HG02973 (cell line): ENCODE results near the gene TMEM252.

Source experiments
- ATAC-seq: cut with Tn5 transposase; IDR thresholded peaks from one replicate; pipeline ENCODE4 v1.9.1; 2021; ENCODE audit warnings: moderate library complexity; ENCODE audit not compliant: unreplicated experiment

The TMEM252 gene

DNA sequence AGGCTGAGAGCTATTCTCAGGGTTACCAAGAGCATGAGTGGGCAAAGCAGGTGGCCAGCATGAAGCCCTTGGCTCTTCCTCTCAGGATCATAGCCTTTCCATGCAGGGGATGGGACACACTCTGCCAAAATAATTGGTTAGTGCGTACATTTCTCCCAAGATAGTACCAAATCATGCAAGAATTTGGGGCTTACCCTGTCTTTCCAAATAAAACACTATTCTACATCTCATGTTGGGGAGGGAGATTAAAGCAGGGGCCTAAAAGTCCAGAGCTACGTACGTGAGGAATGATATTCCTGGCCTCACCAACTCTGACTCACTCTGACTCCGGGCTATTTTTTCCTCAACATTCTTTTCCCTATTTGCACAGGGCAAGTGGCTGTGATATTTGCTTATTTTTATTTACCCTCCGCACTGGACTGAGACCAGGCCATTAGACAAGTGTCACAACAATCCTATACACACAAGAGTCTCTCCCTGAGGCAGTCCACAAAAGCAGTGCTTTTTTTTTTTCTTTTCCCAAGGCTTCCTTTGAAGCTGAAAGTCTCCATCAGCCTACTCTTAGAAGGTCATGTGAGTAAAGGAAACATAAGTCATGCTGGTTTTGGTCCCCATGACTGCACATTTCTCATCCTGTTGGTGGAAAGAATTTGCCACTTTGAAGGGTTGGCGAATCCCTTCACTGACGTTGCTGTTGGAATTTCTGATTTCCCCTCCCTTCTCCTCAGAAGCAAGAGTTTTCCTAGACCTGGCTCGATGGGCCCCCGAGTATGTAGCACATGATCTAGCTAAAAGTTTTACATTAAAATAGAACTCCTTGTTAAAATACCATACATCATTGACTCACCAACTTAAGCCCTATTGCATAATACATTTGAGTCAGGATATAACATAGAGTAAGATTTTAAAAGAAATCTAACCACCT lies 40.0 kb downstream of the TMEM252 start:
- ATAC-seq, result no peak

DNA sequence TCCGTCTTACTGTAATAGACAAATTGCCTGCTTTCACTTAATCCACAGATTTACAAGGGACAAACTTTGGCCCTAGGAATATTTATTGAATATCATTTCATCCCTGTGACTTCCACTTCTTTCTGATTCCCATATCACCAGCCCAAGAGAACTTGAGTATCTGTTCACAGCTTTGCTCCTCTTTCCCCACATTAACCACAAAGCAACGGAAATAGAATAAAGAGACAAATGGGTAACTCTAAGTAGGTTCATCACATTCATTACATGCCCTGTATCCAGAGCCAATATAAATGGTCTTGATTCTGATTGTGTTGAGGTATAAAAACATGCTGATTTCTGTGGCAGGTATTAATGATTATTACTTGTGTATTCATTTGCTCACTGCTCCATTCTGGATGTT lies 41.9 kb downstream of the TMEM252 start:
- no peak for ATAC-seq

DNA sequence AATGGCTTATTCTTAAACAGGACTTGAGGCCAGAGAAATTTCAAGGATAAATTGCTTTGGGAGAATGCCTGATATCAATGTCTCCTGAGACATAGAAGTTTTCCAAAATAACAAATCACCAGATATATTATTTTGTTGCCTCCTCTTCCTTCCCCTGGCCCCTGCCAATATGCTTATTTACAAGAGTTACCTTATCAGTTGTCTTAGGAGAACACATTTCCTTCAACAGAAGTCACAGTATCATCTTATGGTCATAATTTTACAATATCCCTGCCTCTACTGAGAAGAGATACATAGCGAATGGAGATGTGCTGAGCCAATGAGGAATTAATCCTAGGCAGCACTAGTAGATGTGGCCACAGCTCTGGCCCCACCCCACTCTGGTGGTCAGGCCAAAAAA lies 43.1 kb downstream of the TMEM252 start:
- ATAC-seq, result no peak

DNA sequence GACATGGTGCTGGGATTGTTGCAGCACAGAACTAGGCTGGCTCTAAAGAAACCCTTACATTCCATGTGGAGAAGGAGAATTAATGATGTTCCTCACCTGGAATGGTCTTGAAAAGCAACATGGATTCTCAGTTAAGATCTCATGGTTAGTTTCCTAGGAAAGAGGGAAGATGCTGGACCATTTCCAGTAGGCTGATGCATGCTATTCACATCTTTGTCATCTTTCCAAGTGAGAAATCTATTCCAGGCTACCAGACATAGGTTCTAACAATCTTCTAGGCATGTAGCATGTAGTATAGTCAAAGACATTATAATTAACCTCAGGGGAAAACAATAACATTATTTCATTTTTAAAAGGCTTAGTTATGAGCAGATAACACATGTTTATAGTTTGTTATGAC lies 44.3 kb downstream of the TMEM252 start:
- ATAC-seq, result no peak

DNA sequence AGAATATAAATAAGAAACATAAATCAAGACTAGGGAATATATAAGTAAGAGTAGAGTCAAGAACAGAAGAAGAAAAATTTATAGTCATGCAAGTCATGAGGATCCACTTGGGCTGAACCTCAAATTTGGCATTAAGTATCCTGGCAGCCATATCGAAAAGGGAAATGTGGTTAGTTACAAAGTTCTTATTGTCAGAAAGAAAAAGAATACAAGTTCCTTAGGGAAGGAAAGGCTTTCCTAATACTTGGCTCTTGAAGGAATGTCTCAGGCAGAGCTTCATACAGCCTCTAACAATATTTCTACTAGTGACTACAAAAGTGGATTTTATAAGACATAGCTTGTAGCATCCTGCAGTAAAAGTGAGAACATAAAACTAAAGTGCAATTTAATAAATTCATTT lies 45.4 kb downstream of the TMEM252 start:
- ATAC-seq, result no peak

DNA sequence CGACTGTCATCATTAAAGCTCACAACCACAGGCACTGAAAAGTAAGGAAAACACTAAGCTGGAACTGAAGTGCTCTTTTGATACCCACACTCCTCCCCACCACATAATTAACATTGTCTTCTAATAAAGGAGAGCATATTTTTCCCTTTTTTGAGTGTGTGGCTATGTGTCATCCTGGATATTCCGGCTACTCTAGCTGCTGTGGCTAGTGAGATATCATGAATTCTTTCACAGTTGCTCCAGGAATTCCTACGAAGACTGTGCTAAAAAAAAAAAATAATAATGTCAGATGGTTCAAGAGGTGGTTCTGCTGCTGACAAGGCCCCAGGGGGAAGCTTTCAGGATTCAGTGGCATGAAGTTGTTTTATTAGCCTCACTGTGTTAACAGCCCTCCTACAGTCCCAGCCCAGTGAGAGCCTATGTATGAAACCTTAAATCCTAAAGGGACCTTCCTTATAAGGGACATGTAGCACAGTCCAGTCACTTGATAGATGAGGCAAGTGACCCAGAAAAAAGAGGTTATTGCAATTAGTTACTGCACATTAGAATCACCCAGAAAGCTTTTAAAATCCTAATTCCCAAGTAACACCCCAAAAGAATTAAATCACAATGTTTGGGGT lies 46.6 kb downstream of the TMEM252 start:
- no peak for ATAC-seq

DNA sequence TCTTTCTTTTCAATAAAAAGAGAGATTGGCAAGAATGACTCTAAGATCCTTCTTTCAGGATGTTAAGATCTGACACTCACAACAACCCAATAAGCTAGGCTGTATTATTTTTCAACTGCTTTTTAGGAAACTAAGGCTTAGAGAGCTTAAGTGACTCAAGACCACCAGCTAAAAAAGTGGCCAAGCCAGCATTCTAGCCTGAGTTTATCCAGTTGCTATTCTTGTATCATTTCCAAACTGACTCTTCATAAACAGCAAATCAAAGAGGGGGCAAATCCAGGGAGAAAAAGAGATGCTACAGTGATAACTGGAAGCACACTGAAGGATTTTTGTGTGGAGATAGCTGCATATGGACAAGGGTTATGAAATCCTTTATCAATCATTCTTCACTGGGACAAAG lies 47.1 kb downstream of the TMEM252 start:
- no peak for ATAC-seq

DNA sequence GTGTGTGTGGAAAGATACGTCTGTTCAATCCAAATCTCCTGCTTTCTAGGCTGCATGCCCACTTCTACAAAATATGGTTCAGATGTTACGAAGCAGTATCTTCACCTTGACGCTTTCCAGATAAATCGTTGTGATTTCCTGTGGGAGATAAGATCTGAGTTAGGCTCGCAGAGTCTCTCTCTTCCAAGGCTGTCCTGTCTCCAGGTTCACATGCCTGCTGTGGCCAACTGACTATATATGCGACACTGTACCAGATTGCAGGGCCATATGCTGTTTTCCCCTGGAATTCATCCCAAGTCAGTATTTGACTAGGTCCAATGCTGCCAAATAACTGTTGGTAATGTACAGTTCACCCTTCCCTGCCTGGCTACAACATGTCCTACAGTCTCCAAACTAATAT lies 47.9 kb downstream of the TMEM252 start:
- no peak for ATAC-seq

DNA sequence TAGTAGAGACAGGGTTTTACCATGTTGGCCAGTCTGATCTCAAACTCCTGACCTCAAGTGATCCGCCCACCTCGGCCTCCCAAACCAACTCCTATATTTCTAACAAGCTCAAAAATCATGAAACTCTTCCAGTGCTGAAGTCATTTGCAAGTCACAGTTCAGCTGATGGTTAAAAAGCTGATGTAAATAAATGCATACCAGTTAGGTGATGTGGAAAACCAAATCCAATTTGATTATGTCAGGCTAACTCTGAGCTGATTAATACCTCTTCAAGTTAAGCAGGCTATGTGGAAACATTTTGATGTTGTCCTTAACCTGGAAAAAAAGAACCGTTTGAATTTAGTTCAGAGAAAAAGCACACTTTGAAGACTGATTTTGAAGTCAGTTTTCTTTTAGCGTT lies 51.0 kb downstream of the TMEM252 start:
- ATAC-seq, result no peak

DNA sequence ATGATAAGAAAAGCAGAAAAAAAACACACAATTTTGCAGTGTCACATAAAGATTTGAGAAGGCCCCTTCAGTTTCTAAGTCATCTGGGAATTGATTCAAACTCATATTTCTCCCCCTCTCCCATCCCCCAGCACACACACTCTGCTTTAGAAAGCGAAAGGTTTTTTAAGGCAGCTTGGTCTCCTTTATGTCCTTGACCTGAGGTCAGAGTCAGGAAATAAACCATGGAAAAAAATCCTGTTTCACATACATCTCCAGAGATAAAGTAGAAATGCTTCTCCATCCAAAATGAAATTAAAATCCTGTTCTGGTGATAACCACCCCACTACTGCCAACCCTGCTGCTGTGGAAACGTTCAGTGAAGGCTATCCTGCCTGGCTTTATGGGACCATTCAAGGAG lies 52.6 kb downstream of the TMEM252 start:
- no peak for ATAC-seq
